ENCODE data around the gene ZP2.
A peak's percentile ranks its signal among the peaks of the same experiment; 100 is the strongest.
"Not testable (repeated sequence)": the region's sequence is repeated elsewhere in the genome, so short reads cannot be mapped to it uniquely, and the experiment has no call there.

Gene ZP2

DNA sequence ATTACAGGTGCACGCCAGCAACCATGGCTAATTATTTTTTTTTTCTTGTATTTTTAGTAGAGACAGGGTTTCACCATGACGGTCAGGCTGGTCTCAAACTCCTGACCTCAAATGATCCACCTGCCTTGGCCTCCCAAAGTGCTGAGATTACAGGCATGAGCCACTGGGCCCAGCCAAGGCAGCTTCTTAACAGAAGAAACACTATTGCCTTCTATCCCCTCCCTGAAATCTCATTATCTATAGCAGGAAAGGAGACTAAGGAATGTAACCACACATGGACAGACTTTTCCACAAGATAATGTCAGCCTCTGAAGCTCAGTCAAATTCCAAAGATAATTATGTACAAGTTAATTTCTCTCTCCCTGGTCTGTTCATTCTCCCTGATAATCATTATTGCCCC, 5.7 kb upstream of the ZP2 start:
- no peak for DNase-seq (ENCODE audit: low read depth in 3 of 3)

- no peak for DNase-seq (ENCODE audit: low read depth in 3 of 3)
Observed at GRCh38 chr16:21214086-21214485, 2.7 kb upstream of the ZP2 start.

- DNase-seq (ENCODE audit: low read depth in 3 of 3) = no peak
Observed at GRCh38 chr16:21208446-21209230, 2.7 kb downstream of the ZP2 start.

DNA sequence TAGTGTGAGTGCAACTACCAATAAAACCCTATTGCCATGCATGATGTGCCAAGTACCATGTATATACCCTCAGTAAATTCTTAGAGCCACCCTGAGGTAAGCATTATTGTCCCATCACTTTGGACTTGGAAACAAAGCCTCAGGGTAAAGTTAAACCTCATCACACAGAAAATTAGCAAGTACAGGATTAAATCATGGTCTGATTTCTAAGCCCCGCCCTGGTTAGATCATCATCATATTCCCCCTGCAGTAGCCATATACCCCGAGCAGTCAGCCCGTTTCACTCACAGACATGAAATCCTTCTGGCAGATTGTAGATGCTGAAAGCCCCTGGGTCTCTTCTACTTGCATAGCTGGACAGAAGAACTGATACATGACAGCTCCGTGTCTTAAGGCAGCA, 4.8 kb downstream of the ZP2 start:
- DNase-seq (ENCODE audit: low read depth in 3 of 3) = no peak

DNA sequence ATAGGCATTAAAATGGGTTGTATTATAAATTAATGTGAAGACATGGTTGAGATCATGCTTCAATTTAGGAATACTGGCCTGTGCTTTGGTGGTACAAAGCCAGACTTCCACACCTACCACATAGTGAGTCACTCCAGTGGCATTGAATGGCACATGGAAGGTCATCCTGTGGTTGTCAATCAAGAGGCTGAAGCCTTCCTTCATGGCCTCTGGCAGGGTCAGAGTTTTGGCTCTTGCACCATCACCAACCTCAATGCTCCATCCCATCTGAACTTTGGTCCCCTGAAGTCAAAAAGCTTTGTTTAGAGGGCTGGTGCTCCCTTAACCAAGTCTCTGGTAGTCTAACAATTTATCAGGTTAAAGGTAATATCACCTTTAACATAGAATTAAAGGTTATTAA, 6.1 kb downstream of the ZP2 start:
- DNase-seq (ENCODE audit: low read depth in 3 of 3) = no peak

DNA sequence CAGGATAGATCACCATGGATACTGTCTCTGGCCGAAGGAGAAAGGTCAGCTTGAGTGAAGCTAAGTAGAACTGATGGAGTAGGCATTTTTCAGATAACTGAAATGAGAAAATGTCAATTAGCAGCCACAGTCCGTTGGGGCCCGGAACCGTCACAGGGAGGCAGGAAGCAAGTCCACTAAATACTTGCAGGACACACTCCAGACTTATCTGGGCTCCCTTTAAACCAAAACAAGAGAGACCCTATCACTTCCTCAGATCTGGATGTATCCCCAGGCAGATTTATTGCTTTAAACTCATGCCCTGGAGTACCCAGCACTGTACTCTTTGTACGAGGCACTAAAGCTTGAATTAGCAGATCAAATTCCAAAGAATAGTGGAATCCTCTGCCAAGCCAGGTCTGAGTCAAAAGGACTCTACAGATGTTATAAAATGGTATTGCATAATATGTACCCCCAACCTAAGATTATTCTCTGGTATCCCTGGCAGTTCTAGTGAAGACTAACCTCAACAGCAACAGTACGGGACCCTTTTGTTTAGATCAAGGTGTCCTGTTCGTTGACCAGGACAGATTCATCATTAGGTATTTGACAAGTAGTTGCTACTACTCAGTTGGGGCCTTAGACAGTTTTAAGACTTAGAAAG, 8.1 kb downstream of the ZP2 start:
- no peak for DNase-seq (ENCODE audit: low read depth in 3 of 3)

- DNase-seq (ENCODE audit: low read depth in 3 of 3) = no peak
Observed at GRCh38 chr16:21199607-21200218, 11.7 kb downstream of the ZP2 start.

- no peak for DNase-seq (ENCODE audit: low read depth in 3 of 3)
Observed at GRCh38 chr16:21197621-21198020, 13.8 kb downstream of the ZP2 start.

- no peak for DNase-seq (ENCODE audit: low read depth in 3 of 3)
Observed at GRCh38 chr16:21197112-21197511, 14.3 kb downstream of the ZP2 start.

DNA sequence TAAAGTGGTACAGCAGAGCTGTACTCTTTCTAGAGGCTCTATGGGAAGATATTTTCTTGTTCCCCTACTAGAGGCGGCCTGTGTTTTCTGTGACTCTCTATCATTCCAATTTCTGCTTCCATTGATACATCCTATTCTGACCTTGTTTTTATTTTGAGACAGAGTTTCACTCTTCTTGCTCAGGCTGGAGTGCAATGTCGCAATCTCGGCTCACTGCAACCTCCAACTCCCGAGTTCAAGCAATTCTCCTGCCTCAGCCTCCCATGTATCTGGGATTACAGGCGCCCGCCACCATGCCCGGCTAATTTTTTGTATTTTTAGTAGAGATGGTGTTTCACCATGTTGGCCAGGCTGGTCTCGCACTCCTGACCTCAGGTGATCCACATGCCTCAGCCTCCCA, 16.0 kb downstream of the ZP2 start:
- not testable (repeated sequence) for DNase-seq (ENCODE audit: low read depth in 3 of 3)

GRCh38 chr16:21194771-21195301, 16.5 kb downstream of the ZP2 start:
- no peak for DNase-seq (ENCODE audit: low read depth in 3 of 3)

DNA sequence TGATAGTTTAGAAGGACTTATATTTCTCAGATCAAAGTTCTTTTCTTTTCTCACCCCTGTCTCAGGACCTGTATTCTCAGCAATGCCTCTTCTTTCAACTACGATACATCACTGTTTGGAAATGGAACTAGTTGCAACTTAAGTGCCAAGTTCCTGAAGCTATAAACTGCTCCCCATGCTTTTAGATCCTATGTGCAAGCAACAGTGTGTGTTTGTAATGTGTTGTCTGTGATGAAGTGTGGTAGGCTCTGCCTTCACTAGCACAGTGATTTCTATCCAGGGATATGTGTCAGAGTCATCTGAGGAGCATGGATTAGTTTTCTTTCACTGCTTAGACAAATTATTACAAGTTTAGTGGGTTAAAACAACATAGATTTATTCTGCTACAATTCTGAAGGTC, 18.4 kb downstream of the ZP2 start:
- DNase-seq (ENCODE audit: low read depth in 3 of 3) = no peak

GRCh38 chr16:21190599-21190998, 20.8 kb downstream of the ZP2 start:
- DNase-seq (ENCODE audit: low read depth in 3 of 3) = no peak

DNA sequence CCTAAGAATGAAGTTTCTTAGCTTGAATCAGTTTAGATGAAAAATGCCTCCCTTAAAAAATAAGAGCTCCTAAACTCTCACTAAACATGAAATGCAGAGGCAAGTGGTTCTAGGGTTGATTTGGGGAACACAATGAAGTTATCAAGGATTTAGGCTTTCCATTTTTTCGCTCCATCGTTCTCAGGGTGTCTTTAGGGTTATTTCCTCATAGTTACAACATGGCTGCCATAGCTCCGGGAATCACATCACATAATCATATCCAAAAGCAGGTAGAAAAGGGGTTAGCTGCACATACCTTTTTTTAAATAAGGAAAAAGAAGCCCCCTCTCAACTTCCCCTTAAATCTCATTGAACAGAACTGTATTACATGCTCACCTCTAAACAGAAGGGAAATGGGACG, 21.4 kb downstream of the ZP2 start:
- no peak for DNase-seq (ENCODE audit: low read depth in 3 of 3)

GRCh38 chr16:21189311-21189710, 22.1 kb downstream of the ZP2 start:
- DNase-seq (ENCODE audit: low read depth in 3 of 3) = no peak

- DNase-seq (ENCODE audit: low read depth in 3 of 3) = no peak
Observed at GRCh38 chr16:21186326-21186691, 25.1 kb downstream of the ZP2 start.

DNA sequence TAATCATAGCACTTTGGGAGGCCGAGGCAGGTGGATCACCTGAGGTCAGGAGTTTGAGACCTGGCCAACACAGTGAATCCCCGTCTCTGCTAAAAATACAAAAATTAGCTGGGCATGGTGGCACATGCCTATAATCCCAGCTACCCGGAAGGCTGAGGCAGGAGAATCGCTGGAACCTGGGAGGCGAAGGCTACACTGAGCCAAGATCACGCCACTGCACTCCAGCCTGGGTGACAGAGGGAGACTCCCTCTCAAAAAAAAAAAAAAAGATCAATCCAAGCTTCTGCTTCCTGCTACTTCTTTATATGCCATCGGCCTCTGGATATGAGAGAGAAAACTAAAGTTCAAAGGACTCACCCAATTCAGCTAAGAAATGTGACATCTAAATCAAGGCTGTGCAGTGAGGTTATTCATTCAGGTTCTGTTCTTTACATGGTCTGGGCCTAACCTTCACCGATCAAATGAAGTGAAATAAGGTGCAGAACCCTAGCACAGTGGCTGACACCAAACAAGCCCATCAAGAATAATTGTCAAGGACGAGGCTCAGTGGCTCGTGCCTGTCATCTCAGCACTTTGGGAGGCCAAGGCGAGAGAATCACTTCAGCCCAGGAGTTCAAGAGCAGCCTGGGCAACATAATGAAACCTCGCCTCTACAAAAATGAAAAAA, 25.6 kb downstream of the ZP2 start:
- DNase-seq (ENCODE audit: low read depth in 3 of 3) = no peak

- DNase-seq (ENCODE audit: low read depth in 3 of 3) = peak in 1 of 3 experiments; percentile 37
Observed at GRCh38 chr16:21184834-21185233, 26.5 kb downstream of the ZP2 start.

- no peak for DNase-seq (ENCODE audit: low read depth in 3 of 3)
Observed at GRCh38 chr16:21183995-21184394, 27.4 kb downstream of the ZP2 start.

DNA sequence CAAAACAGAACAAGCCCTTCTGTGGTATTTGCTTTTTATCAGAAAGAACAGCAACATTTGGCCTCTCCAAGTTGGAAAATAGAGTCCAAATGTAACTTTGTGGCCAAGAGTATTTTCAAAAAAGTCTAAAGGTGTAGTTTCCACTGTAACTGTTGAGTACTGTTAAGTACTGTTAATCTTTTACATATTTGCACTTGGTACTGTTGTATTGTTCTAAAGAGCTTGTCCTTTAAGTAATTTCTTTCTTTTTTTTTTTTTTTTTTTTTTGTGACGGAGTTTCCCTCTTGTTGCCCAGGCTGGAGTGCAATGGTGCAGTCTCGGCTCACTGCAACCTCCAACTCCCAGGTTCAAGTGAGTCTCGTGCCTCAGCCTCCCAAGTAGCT, 31.4 kb downstream of the ZP2 start:
- DNase-seq (ENCODE audit: low read depth in 3 of 3) = no peak

- no peak for DNase-seq (ENCODE audit: low read depth in 3 of 3)
Observed at GRCh38 chr16:21179126-21179982, 32.0 kb downstream of the ZP2 start.
